Liver (tissue), 9 donors: ENCODE measurements around the gene DNMT3A. TPM values are rescaled to one million over a fixed set of nuclear protein-coding genes. Genes with fewer than 3 reads are reported as not detected.

ENCODE experiments used
- DNase-seq: peaks from one replicate; pipeline ENCODE4 v3.0.0-alpha.2; 2017; ENCODE audit warnings: low spot score
- H3K27ac ChIP-seq, 2 donors: one replicate each; pipeline ENCODE4 v1.7.0; 2013; ENCODE audit warnings: inconsistent platforms in 2 of 2, low read length in 2 of 2, control low read depth in 1 of 2, low read depth in 1 of 2, mild to moderate bottlenecking in 1 of 2
- H3K27me3 ChIP-seq, 4 donors: one replicate each; pipeline versions ENCODE4 v1.6.1 to v1.7.0; 2013; ENCODE audit warnings: low read length in 3 of 4, inconsistent platforms in 1 of 4, mild to moderate bottlenecking in 1 of 4, moderate library complexity in 1 of 4; ENCODE audit not compliant: control insufficient read depth in 4 of 4, insufficient read depth in 4 of 4
- H3K36me3 ChIP-seq, 4 donors: one replicate each; pipeline versions ENCODE4 v1.6.1 to v1.7.0; 2013; ENCODE audit warnings: low read length in 3 of 4, mild to moderate bottlenecking in 3 of 4, low read depth in 1 of 4, moderate library complexity in 1 of 4; ENCODE audit not compliant: control insufficient read depth in 4 of 4, insufficient read depth in 3 of 4
- H3K4me1 ChIP-seq, 4 donors: one replicate each; pipeline versions ENCODE4 v1.6.1 to v1.7.0; 2013; ENCODE audit warnings: low read length in 3 of 4, mild to moderate bottlenecking in 3 of 4, moderate library complexity in 1 of 4; ENCODE audit not compliant: control insufficient read depth in 4 of 4, insufficient read depth in 4 of 4
- H3K4me3 ChIP-seq, 3 donors: one replicate each; pipeline versions ENCODE4 v1.6.1 to v1.7.0; 2013; ENCODE audit warnings: low read length in 3 of 3, control low read depth in 1 of 3, low read depth in 1 of 3, mild to moderate bottlenecking in 1 of 3
- H3K9ac ChIP-seq, 2 donors: one replicate each; pipeline ENCODE4 v1.7.0; 2013; ENCODE audit warnings: low read length in 2 of 2, mild to moderate bottlenecking in 2 of 2, moderate library complexity in 2 of 2, control low read depth in 1 of 2, low read depth in 1 of 2
- H3K9me3 ChIP-seq, 4 donors: one replicate each; pipeline versions ENCODE4 v1.6.1 to v1.7.0; 2013; ENCODE audit warnings: low read length in 3 of 4; ENCODE audit not compliant: control insufficient read depth in 4 of 4
- EGR1 ChIP-seq, 2 donors: IDR thresholded peaks; 2 replicates each; pipeline ENCODE4 v1.6.1; 2016 to 2018; ENCODE audit warnings: antibody characterized with exemption in 2 of 2, low read depth in 2 of 2
- FOXA1 ChIP-seq: IDR thresholded peaks from 2 replicates; pipeline ENCODE4 v1.6.1; 2016; ENCODE audit warnings: antibody characterized with exemption
- FOXA2 ChIP-seq: IDR thresholded peaks from 2 replicates; pipeline ENCODE4 v1.6.1; 2016; ENCODE audit warnings: antibody characterized with exemption
- GABPA ChIP-seq, 2 donors: IDR thresholded peaks in 1 of 2; conservative IDR thresholded peaks in 1 of 2; 2 replicates each; pipeline ENCODE4 v1.6.1; 2016; ENCODE audit warnings: antibody characterized with exemption in 2 of 2, mild to moderate bottlenecking in 1 of 2, moderate library complexity in 1 of 2
- HNF4G ChIP-seq: IDR thresholded peaks from 2 replicates; pipeline ENCODE4 v1.6.1; 2016; ENCODE audit warnings: antibody characterized with exemption
- JUND ChIP-seq, 2 donors: IDR thresholded peaks; 2 replicates each; pipeline ENCODE4 v1.6.1; 2016; ENCODE audit warnings: antibody characterized with exemption in 2 of 2
- RAD21 ChIP-seq, 2 donors: IDR thresholded peaks; 2 replicates each; pipeline ENCODE4 v1.6.1; 2016; ENCODE audit warnings: antibody characterized with exemption in 2 of 2, mild to moderate bottlenecking in 2 of 2
- RXRA ChIP-seq, 2 donors: IDR thresholded peaks; 2 replicates each; pipeline ENCODE4 v1.6.1; 2017 to 2018; ENCODE audit warnings: antibody characterized with exemption in 2 of 2, mild to moderate bottlenecking in 1 of 2
- SP1 ChIP-seq: IDR thresholded peaks from 2 replicates; pipeline ENCODE4 v1.6.1; 2018; ENCODE audit warnings: antibody characterized with exemption, mild to moderate bottlenecking
- TAF1 ChIP-seq: conservative IDR thresholded peaks from 2 replicates; pipeline ENCODE4 v1.6.1; 2016; ENCODE audit warnings: antibody characterized with exemption, mild to moderate bottlenecking
- YY1 ChIP-seq: IDR thresholded peaks from 2 replicates; pipeline ENCODE4 v1.6.1; 2016; ENCODE audit warnings: antibody characterized with exemption, mild to moderate bottlenecking
- WGBS: extraction: QIAGEN DNeasy Blood & Tissue Kit; methylation state at CpG from one replicate; pipeline ENCODE4 v1.1.7; 2013; 5-methylcytosine and 5-hydroxymethylcytosine counted together
- polyA plus RNA-seq, 2 donors: library from polyadenylated mRNA; stranded (reverse) in 1 of 2; unstranded in 1 of 2; fragments of 200-250 nt in 1 of 2; fragments of >200 nt in 1 of 2; fragmentation: Nextera tagmentation in 1 of 2; extraction: Ambion mirVana in 1 of 2; gene quantifications; one replicate each; pipeline versions ENCODE4 v1.2.1 to v1.2.3, GENCODE V29; 2013 to 2015
- total RNA-seq, 2 donors: library from RNA; depleted of rRNA; stranded (reverse); fragments of >200 nt; gene quantifications; one replicate each; pipeline ENCODE4 v1.2.3, GENCODE V29; 2014
- TF ChIP-seq, protein P1 (sequence below): fragments of 150-350 bp; IDR thresholded peaks from 2 replicates; pipeline ENCODE4 v1.5.1; 2017; ENCODE audit warnings: improper control_type of control experiment, low read depth, low read length; ENCODE audit not compliant: missing input control
- TF ChIP-seq, protein P2 (sequence below): IDR thresholded peaks from 2 replicates; pipeline ENCODE4 v1.6.1; 2016; ENCODE audit warnings: antibody characterized with exemption, mild to moderate bottlenecking
- TF ChIP-seq, protein P3 (sequence below): IDR thresholded peaks from 2 replicates; pipeline ENCODE4 v1.6.1; 2016; ENCODE audit warnings: antibody characterized with exemption
- TF ChIP-seq, protein P4 (sequence below): IDR thresholded peaks from 2 replicates; pipeline ENCODE4 v1.6.1; 2016; ENCODE audit warnings: antibody characterized with exemption
- TF ChIP-seq, protein P5 (sequence below): IDR thresholded peaks from 2 replicates; pipeline ENCODE4 v1.6.1; 2016; ENCODE audit warnings: antibody characterized with exemption
- donor health status: healthy.
- donor health status: healthy.
- donor health status: healthy.
- donor health status: healthy.
- donor health status: healthy.

The DNMT3A gene
- total and polyA plus RNA-seq, 4 donors: 3.5 to 24.2 (median 8.1) TPM

DNA sequence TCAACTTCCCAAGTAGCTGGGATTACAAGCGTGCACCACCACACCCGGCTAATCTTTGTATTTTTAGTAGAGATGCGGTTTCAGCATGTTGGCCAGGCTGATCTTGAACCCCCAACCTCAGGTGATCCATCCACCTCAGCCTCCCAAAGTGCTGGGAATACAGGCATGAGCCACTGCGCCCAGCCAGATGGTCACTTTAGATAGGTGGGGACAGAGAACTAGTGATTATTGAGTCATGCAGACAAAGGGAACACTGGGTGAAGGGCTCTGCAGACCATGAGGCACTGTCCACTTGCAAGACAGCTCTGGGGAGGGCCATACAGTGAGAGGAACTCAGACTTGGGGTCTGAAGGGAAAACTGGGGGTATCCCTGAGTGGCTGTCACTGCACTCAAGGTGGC is 114.9 kb downstream of the DNMT3A start:
- TF ChIP-seq, protein P1, sequence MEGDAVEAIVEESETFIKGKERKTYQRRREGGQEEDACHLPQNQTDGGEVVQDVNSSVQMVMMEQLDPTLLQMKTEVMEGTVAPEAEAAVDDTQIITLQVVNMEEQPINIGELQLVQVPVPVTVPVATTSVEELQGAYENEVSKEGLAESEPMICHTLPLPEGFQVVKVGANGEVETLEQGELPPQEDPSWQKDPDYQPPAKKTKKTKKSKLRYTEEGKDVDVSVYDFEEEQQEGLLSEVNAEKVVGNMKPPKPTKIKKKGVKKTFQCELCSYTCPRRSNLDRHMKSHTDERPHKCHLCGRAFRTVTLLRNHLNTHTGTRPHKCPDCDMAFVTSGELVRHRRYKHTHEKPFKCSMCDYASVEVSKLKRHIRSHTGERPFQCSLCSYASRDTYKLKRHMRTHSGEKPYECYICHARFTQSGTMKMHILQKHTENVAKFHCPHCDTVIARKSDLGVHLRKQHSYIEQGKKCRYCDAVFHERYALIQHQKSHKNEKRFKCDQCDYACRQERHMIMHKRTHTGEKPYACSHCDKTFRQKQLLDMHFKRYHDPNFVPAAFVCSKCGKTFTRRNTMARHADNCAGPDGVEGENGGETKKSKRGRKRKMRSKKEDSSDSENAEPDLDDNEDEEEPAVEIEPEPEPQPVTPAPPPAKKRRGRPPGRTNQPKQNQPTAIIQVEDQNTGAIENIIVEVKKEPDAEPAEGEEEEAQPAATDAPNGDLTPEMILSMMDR: no peak
- TF ChIP-seq, protein P2, sequence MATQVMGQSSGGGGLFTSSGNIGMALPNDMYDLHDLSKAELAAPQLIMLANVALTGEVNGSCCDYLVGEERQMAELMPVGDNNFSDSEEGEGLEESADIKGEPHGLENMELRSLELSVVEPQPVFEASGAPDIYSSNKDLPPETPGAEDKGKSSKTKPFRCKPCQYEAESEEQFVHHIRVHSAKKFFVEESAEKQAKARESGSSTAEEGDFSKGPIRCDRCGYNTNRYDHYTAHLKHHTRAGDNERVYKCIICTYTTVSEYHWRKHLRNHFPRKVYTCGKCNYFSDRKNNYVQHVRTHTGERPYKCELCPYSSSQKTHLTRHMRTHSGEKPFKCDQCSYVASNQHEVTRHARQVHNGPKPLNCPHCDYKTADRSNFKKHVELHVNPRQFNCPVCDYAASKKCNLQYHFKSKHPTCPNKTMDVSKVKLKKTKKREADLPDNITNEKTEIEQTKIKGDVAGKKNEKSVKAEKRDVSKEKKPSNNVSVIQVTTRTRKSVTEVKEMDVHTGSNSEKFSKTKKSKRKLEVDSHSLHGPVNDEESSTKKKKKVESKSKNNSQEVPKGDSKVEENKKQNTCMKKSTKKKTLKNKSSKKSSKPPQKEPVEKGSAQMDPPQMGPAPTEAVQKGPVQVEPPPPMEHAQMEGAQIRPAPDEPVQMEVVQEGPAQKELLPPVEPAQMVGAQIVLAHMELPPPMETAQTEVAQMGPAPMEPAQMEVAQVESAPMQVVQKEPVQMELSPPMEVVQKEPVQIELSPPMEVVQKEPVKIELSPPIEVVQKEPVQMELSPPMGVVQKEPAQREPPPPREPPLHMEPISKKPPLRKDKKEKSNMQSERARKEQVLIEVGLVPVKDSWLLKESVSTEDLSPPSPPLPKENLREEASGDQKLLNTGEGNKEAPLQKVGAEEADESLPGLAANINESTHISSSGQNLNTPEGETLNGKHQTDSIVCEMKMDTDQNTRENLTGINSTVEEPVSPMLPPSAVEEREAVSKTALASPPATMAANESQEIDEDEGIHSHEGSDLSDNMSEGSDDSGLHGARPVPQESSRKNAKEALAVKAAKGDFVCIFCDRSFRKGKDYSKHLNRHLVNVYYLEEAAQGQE: no peak
- TF ChIP-seq, protein P3, sequence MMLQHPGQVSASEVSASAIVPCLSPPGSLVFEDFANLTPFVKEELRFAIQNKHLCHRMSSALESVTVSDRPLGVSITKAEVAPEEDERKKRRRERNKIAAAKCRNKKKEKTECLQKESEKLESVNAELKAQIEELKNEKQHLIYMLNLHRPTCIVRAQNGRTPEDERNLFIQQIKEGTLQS: no peak
- TF ChIP-seq JUND (IDR thresholded peaks at IDR 0.05) (no peak), FOXA2 (no peak), SP1 (no peak), YY1 (no peak), TAF1 (no peak), GABPA (IDR thresholded peaks at IDR 0.05 in 1 of 2, conservative IDR thresholded peaks at IDR 0.05 in 1 of 2) (no peak), EGR1 (IDR thresholded peaks at IDR 0.05; ENCODE audit: low read depth in 2 of 2) (no peak), RAD21 (IDR thresholded peaks at IDR 0.05) (no peak), FOXA1 (no peak)
- TF ChIP-seq, protein P4, sequence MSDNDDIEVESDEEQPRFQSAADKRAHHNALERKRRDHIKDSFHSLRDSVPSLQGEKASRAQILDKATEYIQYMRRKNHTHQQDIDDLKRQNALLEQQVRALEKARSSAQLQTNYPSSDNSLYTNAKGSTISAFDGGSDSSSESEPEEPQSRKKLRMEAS: no peak

DNA sequence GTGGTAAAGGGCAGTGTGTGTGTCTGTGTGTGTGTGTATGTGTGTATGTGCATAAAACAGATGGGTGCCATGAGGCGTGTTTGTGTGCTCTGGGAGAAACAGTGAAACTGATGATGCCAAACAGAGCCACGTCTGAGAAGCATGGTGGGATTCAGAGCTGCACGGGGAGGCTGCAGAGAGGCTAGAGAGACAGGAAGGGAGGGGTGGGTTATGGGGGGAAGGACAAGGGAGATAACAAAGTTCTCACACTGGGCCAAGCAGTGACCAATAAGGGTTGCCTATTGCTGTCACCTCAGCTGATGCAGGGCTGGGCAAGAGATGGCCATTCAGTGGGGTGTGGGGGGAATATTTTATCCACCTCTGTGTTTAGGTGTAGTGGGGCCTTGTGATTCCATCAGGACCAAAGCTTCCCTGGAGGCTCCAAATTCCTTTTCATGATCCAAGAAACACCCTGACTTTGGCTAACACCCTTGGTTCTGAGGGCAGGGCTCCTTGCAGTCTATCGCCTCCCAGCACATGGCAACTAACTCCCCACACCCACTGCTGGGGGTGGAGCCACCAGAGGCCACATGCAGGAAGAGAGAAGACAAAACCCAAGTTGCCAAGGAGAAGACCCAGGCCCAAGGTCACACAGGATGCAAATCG is 119.1 kb downstream of the DNMT3A start:
- Histone ChIP-seq H3K9me3 (no peaks in the 10 kb centered on the region), H3K27me3 (no peaks in the 10 kb centered on the region), H3K4me1 (no peaks in the 10 kb centered on the region), H3K36me3 (no peaks in the 10 kb centered on the region), H3K4me3 (no peak overlapping the region), H3K9ac (no peak overlapping the region), H3K27ac (no peak overlapping the region)
- 82% methylated on average over 5 of the region's 5 CpGs for WGBS
- peak; percentile 87 for DNase-seq
- TF ChIP-seq RXRA (IDR thresholded peaks at IDR 0.05) (no peak), FOXA2 (no peak), HNF4G (no peak), FOXA1 (no peak), RAD21 (IDR thresholded peaks at IDR 0.05) (no peak), GABPA (IDR thresholded peaks at IDR 0.05 in 1 of 2, conservative IDR thresholded peaks at IDR 0.05 in 1 of 2) (no peak), SP1 (no peak)
- TF ChIP-seq, protein P2: no peak
- TF ChIP-seq, protein P5, sequence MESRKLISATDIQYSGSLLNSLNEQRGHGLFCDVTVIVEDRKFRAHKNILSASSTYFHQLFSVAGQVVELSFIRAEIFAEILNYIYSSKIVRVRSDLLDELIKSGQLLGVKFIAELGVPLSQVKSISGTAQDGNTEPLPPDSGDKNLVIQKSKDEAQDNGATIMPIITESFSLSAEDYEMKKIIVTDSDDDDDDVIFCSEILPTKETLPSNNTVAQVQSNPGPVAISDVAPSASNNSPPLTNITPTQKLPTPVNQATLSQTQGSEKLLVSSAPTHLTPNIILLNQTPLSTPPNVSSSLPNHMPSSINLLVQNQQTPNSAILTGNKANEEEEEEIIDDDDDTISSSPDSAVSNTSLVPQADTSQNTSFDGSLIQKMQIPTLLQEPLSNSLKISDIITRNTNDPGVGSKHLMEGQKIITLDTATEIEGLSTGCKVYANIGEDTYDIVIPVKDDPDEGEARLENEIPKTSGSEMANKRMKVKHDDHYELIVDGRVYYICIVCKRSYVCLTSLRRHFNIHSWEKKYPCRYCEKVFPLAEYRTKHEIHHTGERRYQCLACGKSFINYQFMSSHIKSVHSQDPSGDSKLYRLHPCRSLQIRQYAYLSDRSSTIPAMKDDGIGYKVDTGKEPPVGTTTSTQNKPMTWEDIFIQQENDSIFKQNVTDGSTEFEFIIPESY: no peak
- TF ChIP-seq, protein P1: no peak
- TF ChIP-seq, protein P4: no peak

More for the DNA sequence above, 114.9 kb downstream of the DNMT3A start:
- H3K27me3 ChIP-seq: no peaks in the 10 kb centered on the region
- H3K36me3 ChIP-seq: peaks cover 0 to 1% (median 0%) of the 10 kb centered on the region in 4 donors
- no peak overlapping the region for H3K9ac ChIP-seq
- no peak for DNase-seq
- H3K4me3 ChIP-seq: no peak overlapping the region
- H3K4me1 ChIP-seq: peaks cover 0 to 4% (median 0%) of the 10 kb centered on the region in 4 donors
- WGBS: 97% methylated on average over 4 of the region's 4 CpGs
- H3K9me3 ChIP-seq: no peaks in the 10 kb centered on the region
- H3K27ac ChIP-seq: no peak overlapping the region
